Endothelial cell of umbilical vein (primary cell): ENCODE results near the gene SGK2. TPM values are rescaled to one million over a fixed set of nuclear protein-coding genes. Genes with fewer than 3 reads are reported as not detected.

Experiments used
- BruUV-seq: library from RNA; stranded (reverse); fragments of 400-500 nt; replicated peaks from 2 replicates; lab custom pipeline; 2021; lab: Mats Ljungman, UMichigan
- CTCF ChIA-PET: fragments of 300-600, 350-600 bp; sonication (Branson Sonifier 250); formaldehyde crosslinking; loops from one replicate; lab custom pipeline; 2021; ENCODE audit warnings: antibody characterized with exemption, inconsistent platforms; lab: Charles Lee
- POLR2A ChIA-PET: fragments of 300-600, 350-600 bp; sonication (Branson Sonifier 250); formaldehyde crosslinking; loops from one replicate; lab custom pipeline; 2021; ENCODE audit warnings: antibody characterized with exemption, inconsistent platforms; lab: Charles Lee
- DNase-seq: peaks from one replicate; pipeline ENCODE4 v3.0.0-alpha.2; 2011; ENCODE audit warnings: low read depth, low spot score
- FAIRE-seq: peaks from 2 replicates; lab custom pipeline; 2011; peaks lifted over from hg19 to GRCh38; lab: Jason Lieb, UNC
- H2AFZ ChIP-seq: 2 replicates; pipeline ENCODE4 v1.6.0; 2012; ENCODE audit warnings: low read depth, low read length, control low read depth, inconsistent platforms
- H3K27ac ChIP-seq: 2 replicates; pipeline ENCODE4 v1.5.1; 2011; ENCODE audit warnings: low read depth, mild to moderate bottlenecking, control low read depth, low read length, moderate library complexity; ENCODE audit not compliant: insufficient read depth
- H3K27me3 ChIP-seq, 2 experiments: 2 replicates each; pipeline versions ENCODE4 v1.6.0 to v1.6.1; 2011; ENCODE audit warnings: low read length in 2 of 2, mixed read lengths in 1 of 2; ENCODE audit not compliant: control insufficient read depth in 2 of 2, insufficient read depth in 2 of 2
- H3K36me3 ChIP-seq, 2 experiments: 2 replicates in 1 of 2; 3 replicates in 1 of 2; pipeline ENCODE4 v1.5.1; 2011; ENCODE audit warnings: low read length in 2 of 2, mild to moderate bottlenecking in 1 of 2, moderate library complexity in 1 of 2; ENCODE audit not compliant: control insufficient read depth in 2 of 2, insufficient read depth in 2 of 2; ENCODE audit errors: extremely low read depth in 1 of 2
- H3K4me1 ChIP-seq: 3 replicates; pipeline ENCODE4 v1.5.1; 2011; ENCODE audit warnings: mild to moderate bottlenecking, low read length; ENCODE audit not compliant: control insufficient read depth, insufficient read depth; ENCODE audit errors: extremely low read depth
- H3K4me2 ChIP-seq: 2 replicates; pipeline ENCODE4 v1.6.1; 2011; ENCODE audit warnings: low read length, control low read depth, mixed read lengths; ENCODE audit not compliant: insufficient read depth
- H3K4me3 ChIP-seq, 3 experiments: fragments of 200-600 bp in 1 of 3; sonication (generic), shearing (Covaris generic) in 1 of 3; replicated peaks in 1 of 3; 2 replicates each; pipeline ENCODE4 v1.5.1; 2011 to 2016; ENCODE audit warnings: control low read depth in 3 of 3, low read length in 3 of 3, mild to moderate bottlenecking in 2 of 3, inconsistent platforms in 1 of 3, low read depth in 1 of 3, moderate library complexity in 1 of 3; ENCODE audit not compliant: insufficient read depth in 1 of 3
- H3K79me2 ChIP-seq: 2 replicates; pipeline ENCODE4 v1.6.0; 2012; ENCODE audit warnings: low read length, inconsistent platforms; ENCODE audit not compliant: control insufficient read depth, insufficient read depth
- H3K9ac ChIP-seq: replicated peaks from 2 replicates; pipeline ENCODE3; 2011; ENCODE audit warnings: low read length, control low read depth; ENCODE audit not compliant: insufficient read depth; ENCODE audit errors: extremely low read depth
- H3K9me1 ChIP-seq: replicated peaks from 3 replicates; pipeline ENCODE4 v1.6.0; 2011; ENCODE audit warnings: mild to moderate bottlenecking, low read length; ENCODE audit not compliant: control insufficient read depth, insufficient read depth; ENCODE audit errors: extremely low read depth
- H3K9me3 ChIP-seq: replicated peaks from 2 replicates; pipeline ENCODE4 v1.5.1; 2012; ENCODE audit warnings: low read length, inconsistent platforms; ENCODE audit not compliant: control insufficient read depth, insufficient read depth
- H4K20me1 ChIP-seq: replicated peaks from 2 replicates; pipeline ENCODE3; 2011; ENCODE audit warnings: mild to moderate bottlenecking, low read length; ENCODE audit not compliant: control insufficient read depth, insufficient read depth; ENCODE audit errors: extremely low read depth
- CTCF ChIP-seq, 2 donors: IDR thresholded peaks; 1 replicate in 1 of 2; 2 replicates in 1 of 2; pipeline ENCODE4 v1.5.1; 2011; ENCODE audit warnings: low read length in 2 of 2, mild to moderate bottlenecking in 2 of 2, moderate library complexity in 2 of 2, control low read depth in 1 of 2, inconsistent platforms in 1 of 2, low read depth in 1 of 2; ENCODE audit not compliant: insufficient read depth in 1 of 2; ENCODE audit errors: extremely low read depth in 1 of 2
- EZH2 ChIP-seq: IDR thresholded peaks from 2 replicates; pipeline ENCODE4 v1.6.1; 2012; ENCODE audit warnings: borderline replicate concordance, low read depth, mild to moderate bottlenecking, moderate library complexity, low read length, inconsistent platforms; ENCODE audit not compliant: severe bottlenecking
- FOS ChIP-seq: IDR thresholded peaks from 2 replicates; pipeline ENCODE4 v1.6.1; 2011; ENCODE audit warnings: mild to moderate bottlenecking, low read length, moderate library complexity, borderline replicate concordance; ENCODE audit not compliant: insufficient read depth
- GATA2 ChIP-seq: IDR thresholded peaks from 2 replicates; pipeline ENCODE4 v1.7.0; 2011; ENCODE audit warnings: low read depth, mild to moderate bottlenecking, moderate library complexity, mixed read lengths, low read length; ENCODE audit not compliant: insufficient read length, insufficient read depth
- JUN ChIP-seq: IDR thresholded peaks from 2 replicates; pipeline ENCODE4 v1.6.1; 2011; ENCODE audit warnings: borderline replicate concordance, low read depth; ENCODE audit not compliant: insufficient read length, insufficient read depth
- MAX ChIP-seq: IDR thresholded peaks from 2 replicates; pipeline ENCODE4 v1.6.1; 2011; ENCODE audit not compliant: insufficient read depth, insufficient read length
- MYC ChIP-seq: IDR thresholded peaks from one replicate; pipeline ENCODE4 v1.6.1; 2011; ENCODE audit warnings: mild to moderate bottlenecking, low read depth, low read length
- POLR2A ChIP-seq: IDR thresholded peaks from 2 replicates; pipeline ENCODE4 v1.6.1; 2012; ENCODE audit warnings: low read depth, mild to moderate bottlenecking, control low read depth, low read length
- POLR2AphosphoS5 ChIP-seq: IDR thresholded peaks from 2 replicates; pipeline ENCODE4 v1.6.1; 2012; ENCODE audit warnings: low read depth, mild to moderate bottlenecking, control low read depth, low read length, moderate library complexity; ENCODE audit not compliant: insufficient read depth
- dilution Hi-C: fragments of 300-500 bp; cut with MboI; formaldehyde crosslinking; loops from one replicate; pipeline ENCODE4 v1.15.0; 2019; ENCODE audit warnings: low sequenced_read_pairs; ENCODE audit not compliant: extremely low pct_ligation_motif_present
- intact Hi-C: fragments of 100-400 bp; cut with micrococcal nuclease; formaldehyde crosslinking; loops from one replicate; pipeline ENCODE4 v1.10.0; 2022
- polyA plus RNA-seq, 4 experiments: library from polyadenylated mRNA; depleted of rRNA in 3 of 4; stranded (reverse) in 3 of 4; unstranded in 1 of 4; fragments of >200 nt; gene quantifications; 2 replicates each; pipeline versions ENCODE4 v1.2.1 to v1.2.3, GENCODE V29; 2011 to 2012; ENCODE audit warnings: missing spikeins in 1 of 4
- total RNA-seq: library from RNA; stranded (reverse); gene quantifications from 2 replicates; pipeline ENCODE4 v1.2.3, GENCODE V29; 2021

The SGK2 gene
- total and polyA plus RNA-seq, 2 donors (not counting 3 experiments of a cell fraction or from before 2014, with no cell fraction given): 0.21 to 0.27 TPM

GRCh38 chr20:43544501-43544900, 14.3 kb upstream of the SGK2 start:
- H2AFZ ChIP-seq: no peak overlapping the region
- no peak overlapping the region for H3K4me2 ChIP-seq
- dilution Hi-C loops (no loop called here), intact Hi-C loops (no loop called here)
- DNase-seq (no peak), FAIRE-seq (no peak)
- no peaks in the 10 kb centered on the region for H3K9me1 ChIP-seq
- H3K36me3 ChIP-seq: no peaks in the 10 kb centered on the region
- TF ChIP-seq EZH2: no peak
- TF ChIP-seq FOS: no peak
- BruUV-seq: no TSS peak
- H3K4me1 ChIP-seq: peaks cover 6% of the 10 kb centered on the region
- H3K27me3 ChIP-seq: no peaks in the 10 kb centered on the region
- no peak overlapping the region for H3K9ac ChIP-seq
- no peaks in the 10 kb centered on the region for H4K20me1 ChIP-seq
- no peak overlapping the region for H3K4me3 ChIP-seq
- ChIA-PET POLR2A (no interaction called here), CTCF (no interaction called here)
- no peaks in the 10 kb centered on the region for H3K9me3 ChIP-seq
- H3K27ac ChIP-seq: no peak overlapping the region
- no peaks in the 10 kb centered on the region for H3K79me2 ChIP-seq

- Histone ChIP-seq H3K4me3 (no peak overlapping the region), H3K36me3 (no peaks in the 10 kb centered on the region), H2AFZ (no peak overlapping the region), H3K9me3 (no peaks in the 10 kb centered on the region), H3K4me2 (no peak overlapping the region), H3K9ac (no peak overlapping the region), H3K9me1 (no peaks in the 10 kb centered on the region), H4K20me1 (no peaks in the 10 kb centered on the region), H3K27ac (no peak overlapping the region), H3K27me3 (no peaks in the 10 kb centered on the region), H3K79me2 (no peaks in the 10 kb centered on the region), H3K4me1 (peaks cover 6% of the 10 kb centered on the region)
- intact Hi-C loops (no loop called here), dilution Hi-C loops (no loop called here)
- FAIRE-seq (no peak), DNase-seq (no peak)
- BruUV-seq: no TSS peak
- TF ChIP-seq FOS (no peak), MAX (no peak), JUN (no peak), POLR2AphosphoS5 (no peak), EZH2 (no peak), MYC (no peak), GATA2 (no peak), POLR2A (no peak), CTCF (IDR thresholded peaks at IDR 0.05; ENCODE audit: extremely low read depth in 1 of 2, insufficient read depth in 1 of 2, low read depth in 1 of 2, low read length in 2 of 2) (no peak)
- ChIA-PET POLR2A (no interaction called here), CTCF (interaction anchor here (1.1 to 1.4 kb wide), 2 partner anchors 8 to 146 kb away, joined by 4 to 5 read pairs; no protein-coding TSS in a partner anchor)
Observed at GRCh38 chr20:43545837-43546578, 12.8 kb upstream of the SGK2 start.
